Activated CD4-positive, alpha-beta T cell treated with anti-CD3 and anti-CD28 coated beads, Interleukin-2, amount 10 ng/mL, durations not matched to agents 7 days and 5 days (primary cell): Measurements from ENCODE around the gene HMX1. TPM values are rescaled to one million over a fixed set of nuclear protein-coding genes. Genes with fewer than 3 reads are reported as not detected.

Experiments used
- CTCF ChIA-PET: fragments of 350-600 bp; sonication (Branson Sonifier 250); formaldehyde crosslinking; loops from one replicate; lab custom pipeline; 2021; ENCODE audit warnings: antibody characterized with exemption; lab: Charles Lee
- POLR2A ChIA-PET: fragments of 350-600 bp; sonication (Branson Sonifier 250); formaldehyde crosslinking; loops from one replicate; lab custom pipeline; 2021; ENCODE audit warnings: antibody characterized with exemption; lab: Charles Lee
- DNase-seq: peaks from one replicate; pipeline ENCODE4 v3.0.0-alpha.2; 2020
- H3K27ac Mint-ChIP-seq: one replicate; pipeline ENCODE4 v1.8.0; 2021; ENCODE audit warnings: mild to moderate bottlenecking, moderate library complexity, mixed read lengths
- H3K27me3 Mint-ChIP-seq: one replicate; pipeline ENCODE4 v1.8.0; 2021; ENCODE audit warnings: mixed read lengths
- H3K36me3 Mint-ChIP-seq: one replicate; pipeline ENCODE4 v1.8.0; 2021; ENCODE audit warnings: low read depth, mixed read lengths
- H3K4me1 Mint-ChIP-seq: one replicate; pipeline ENCODE4 v1.8.0; 2021; ENCODE audit warnings: mixed read lengths
- H3K4me3 Mint-ChIP-seq: one replicate; pipeline ENCODE4 v1.8.0; 2021; ENCODE audit warnings: mild to moderate bottlenecking, moderate library complexity, mixed read lengths
- H3K9me3 Mint-ChIP-seq: one replicate; pipeline ENCODE4 v1.8.0; 2021; ENCODE audit warnings: mixed read lengths
- total RNA-seq, 2 experiments: library from RNA; stranded (reverse); gene quantifications; one replicate each; pipeline ENCODE4 v1.2.3, GENCODE V29; 2021

HMX1 gene
- total RNA-seq, 2 experiments from 2014 or later = not detected

DNA sequence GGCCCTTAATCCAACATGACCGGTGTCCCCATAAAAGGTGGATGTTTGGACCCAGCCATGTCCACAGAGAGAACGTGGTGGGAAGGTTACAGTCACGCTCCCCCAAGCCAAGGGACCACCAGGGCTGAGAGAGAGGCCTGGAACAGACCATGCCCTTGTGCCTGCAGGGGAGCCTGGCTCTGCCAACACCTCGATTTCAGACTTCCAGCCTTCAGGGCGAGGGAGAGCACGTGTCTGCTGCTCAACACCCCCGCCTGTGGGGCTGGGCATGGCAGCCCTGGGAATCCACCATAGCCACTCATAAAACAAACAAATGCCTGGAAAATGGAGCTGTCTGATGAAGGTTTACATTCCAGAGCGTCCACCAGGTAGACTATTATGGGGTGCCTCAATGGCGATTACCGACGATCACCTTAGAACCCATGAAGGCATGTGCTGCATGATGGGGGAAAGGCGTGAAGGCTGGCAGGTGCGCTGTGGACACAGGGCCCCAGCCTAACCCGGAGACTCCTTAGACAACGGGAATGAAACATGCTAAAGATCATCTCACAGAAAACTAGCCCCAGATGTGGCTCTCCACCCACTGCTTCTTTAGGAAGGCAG is 42.3 kb upstream of the HMX1 start:
- no peaks in the 10 kb centered on the region for H3K36me3 Mint-ChIP-seq

DNA sequence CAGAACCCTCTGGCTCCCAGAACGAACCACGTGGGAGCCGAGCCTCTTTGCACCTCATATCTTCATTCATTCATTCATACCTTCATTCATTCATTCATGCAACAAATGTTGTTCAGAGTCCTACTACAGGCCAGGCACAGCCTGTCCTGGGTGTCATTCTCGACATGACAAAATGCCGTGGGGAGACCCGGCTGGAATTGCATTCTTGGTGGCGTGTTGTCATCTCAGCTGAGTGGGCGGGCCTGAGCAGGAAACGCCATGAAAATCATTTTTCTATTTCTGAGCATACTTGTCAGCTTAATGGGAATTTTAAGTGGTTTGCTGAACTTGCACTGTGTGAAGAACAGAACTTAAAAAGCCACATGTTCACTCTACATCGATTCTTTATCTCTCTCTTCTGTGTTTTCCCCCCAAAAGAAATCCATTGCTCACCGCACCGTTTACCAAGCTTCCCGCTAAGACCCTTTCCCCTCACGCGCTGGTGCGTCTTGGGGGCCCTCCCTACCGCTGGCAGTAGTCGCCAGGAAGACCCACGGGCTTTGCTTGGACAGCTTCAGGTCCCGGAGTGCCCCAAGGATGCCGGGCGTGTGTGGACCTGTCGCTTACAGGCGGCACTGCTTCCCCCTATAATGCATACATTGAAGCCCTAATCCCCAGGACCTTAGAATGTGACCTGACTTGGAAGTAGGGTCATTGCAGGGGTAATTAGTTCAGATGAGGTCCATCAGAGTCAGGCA is 41.6 kb upstream of the HMX1 start:
- CTCF ChIA-PET = no interaction called here
- Mint-ChIP-seq H3K4me3 (no peak overlapping the region), H3K9me3 (no peaks in the 10 kb centered on the region), H3K4me1 (no peaks in the 10 kb centered on the region), H3K36me3 (no peaks in the 10 kb centered on the region), H3K27ac (no peak overlapping the region), H3K27me3 (no peaks in the 10 kb centered on the region)
- no peak for DNase-seq
- POLR2A ChIA-PET = no interaction called here

More for the DNA sequence above, 42.3 kb upstream of the HMX1 start:
- POLR2A ChIA-PET = no interaction called here
- DNase-seq = no peak
- Mint-ChIP-seq H3K4me3 (no peak overlapping the region), H3K4me1 (no peaks in the 10 kb centered on the region), H3K27me3 (no peaks in the 10 kb centered on the region), H3K27ac (no peak overlapping the region), H3K9me3 (no peaks in the 10 kb centered on the region)
- CTCF ChIA-PET = no interaction called here

DNA sequence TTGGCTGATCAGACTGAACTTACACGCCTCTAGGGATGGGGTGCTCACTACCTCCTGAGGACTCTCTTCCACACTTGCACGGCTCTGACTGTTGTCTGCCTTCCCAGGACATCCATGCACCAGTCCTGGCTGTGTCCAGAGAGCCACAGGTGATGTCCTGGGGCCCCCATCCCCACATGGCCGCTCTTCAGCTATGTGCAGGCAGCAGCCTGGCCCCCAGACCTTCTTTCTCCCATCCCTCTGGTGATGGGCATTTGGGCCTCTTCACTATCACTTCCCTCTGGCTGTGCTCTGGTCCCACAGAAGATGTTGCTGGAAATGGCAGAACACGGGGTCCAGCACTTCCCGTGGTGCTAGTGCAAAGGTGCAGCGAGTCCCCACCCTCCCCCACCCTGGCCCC is 40.9 kb upstream of the HMX1 start:
- H3K36me3 Mint-ChIP-seq = no peaks in the 10 kb centered on the region
- H3K4me1 Mint-ChIP-seq = no peaks in the 10 kb centered on the region
- peak; percentile 2 for DNase-seq
- H3K4me3 Mint-ChIP-seq = no peak overlapping the region
- ChIA-PET POLR2A (no interaction called here), CTCF (no interaction called here)
- no peaks in the 10 kb centered on the region for H3K27me3 Mint-ChIP-seq
- no peak overlapping the region for H3K27ac Mint-ChIP-seq
- no peaks in the 10 kb centered on the region for H3K9me3 Mint-ChIP-seq

DNA sequence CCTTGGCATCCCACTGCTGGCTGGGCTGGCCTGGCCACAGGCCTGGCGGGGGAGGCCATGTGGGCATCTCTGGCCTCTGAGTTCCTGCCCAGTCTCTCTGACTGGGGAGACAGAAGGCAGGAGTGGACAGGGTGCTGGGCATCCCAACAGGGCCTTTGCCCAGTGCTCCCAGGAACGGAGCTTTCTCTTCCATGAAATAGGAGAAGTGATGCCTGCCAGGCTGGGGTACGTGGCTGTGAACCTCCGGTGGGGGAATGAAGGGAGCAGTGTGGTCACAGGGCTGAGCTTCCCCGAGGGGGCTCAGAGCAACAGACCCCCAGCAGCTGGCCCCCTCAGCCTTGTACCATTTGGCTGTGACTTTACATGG is 40.4 kb upstream of the HMX1 start:
- H3K27me3 Mint-ChIP-seq = no peaks in the 10 kb centered on the region
- H3K36me3 Mint-ChIP-seq = no peaks in the 10 kb centered on the region
- no peak overlapping the region for H3K27ac Mint-ChIP-seq
- peak; percentile 2 for DNase-seq
- no peaks in the 10 kb centered on the region for H3K9me3 Mint-ChIP-seq
- POLR2A ChIA-PET = no interaction called here
- no peaks in the 10 kb centered on the region for H3K4me1 Mint-ChIP-seq
- no peak overlapping the region for H3K4me3 Mint-ChIP-seq
- CTCF ChIA-PET = no interaction called here

DNA sequence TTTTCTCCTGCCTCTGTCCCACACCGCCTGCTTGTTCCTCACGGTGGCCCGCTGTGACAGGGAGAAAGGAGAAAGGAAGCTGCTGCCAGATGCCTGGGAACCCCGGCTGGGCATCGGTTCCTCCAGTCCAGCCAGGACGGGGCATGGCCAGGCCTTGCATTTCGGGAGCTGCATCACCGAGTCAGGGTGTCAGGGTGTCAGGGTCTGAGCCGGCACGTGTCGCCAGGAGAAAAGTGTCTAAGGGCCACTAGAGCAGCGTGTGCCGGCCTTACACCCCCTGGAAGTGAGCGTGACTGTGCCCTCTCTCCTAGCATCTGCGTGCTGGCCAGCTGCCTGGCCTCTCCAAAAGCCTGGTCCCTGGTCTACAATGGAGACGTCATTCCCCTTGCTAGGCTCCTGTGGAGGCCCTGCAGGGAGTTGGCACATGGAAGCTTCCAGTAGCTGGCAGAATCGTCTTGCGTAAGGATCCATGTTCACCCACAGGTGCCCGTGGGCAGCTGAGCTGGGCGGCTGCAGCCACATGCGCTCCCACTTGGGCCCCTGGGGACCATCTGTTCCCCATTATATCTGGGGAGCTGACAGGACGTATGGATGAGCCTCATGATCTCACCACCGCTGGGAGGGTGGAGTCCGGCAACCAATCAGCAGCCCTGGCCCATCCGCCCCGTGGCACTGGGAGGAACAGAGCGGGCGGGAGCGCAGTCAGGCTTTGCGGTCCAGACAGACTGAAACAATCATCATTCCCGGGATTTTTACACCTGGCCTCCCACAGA is 39.9 kb upstream of the HMX1 start:
- peak; percentile 3 for DNase-seq
- Mint-ChIP-seq H3K4me1 (no peaks in the 10 kb centered on the region), H3K36me3 (no peaks in the 10 kb centered on the region), H3K27me3 (no peaks in the 10 kb centered on the region), H3K4me3 (no peak overlapping the region), H3K9me3 (no peaks in the 10 kb centered on the region), H3K27ac (no peak overlapping the region)
- CTCF ChIA-PET = no interaction called here
- POLR2A ChIA-PET = no interaction called here

DNA sequence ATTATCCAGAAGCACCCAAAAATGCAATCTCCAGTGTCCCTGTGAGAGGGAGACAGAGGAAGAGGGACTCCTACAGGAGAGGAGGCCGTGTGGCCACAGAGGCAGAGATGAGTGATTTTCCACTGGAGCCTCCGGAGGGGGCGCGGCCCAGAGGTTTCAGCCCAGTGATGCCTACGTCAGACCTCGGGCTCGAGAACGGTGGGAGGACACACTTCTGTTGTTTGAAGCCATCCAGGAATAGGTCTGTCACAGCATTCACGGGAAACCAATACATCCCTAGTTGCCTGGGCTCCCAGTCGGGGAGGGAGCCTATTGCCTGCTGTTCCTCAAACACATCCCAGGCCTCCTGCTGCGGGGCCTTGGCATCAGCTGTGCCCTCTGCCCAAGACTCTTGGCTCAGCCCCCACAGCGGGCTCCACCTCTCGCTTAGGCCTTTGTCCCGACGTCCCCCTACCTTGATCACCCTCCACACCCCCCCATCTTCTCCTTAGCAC is 39.2 kb upstream of the HMX1 start:
- Mint-ChIP-seq H3K4me3 (no peak overlapping the region), H3K4me1 (no peaks in the 10 kb centered on the region), H3K9me3 (no peaks in the 10 kb centered on the region), H3K27ac (no peak overlapping the region), H3K27me3 (no peaks in the 10 kb centered on the region), H3K36me3 (no peaks in the 10 kb centered on the region)
- ChIA-PET CTCF (no interaction called here), POLR2A (no interaction called here)
- DNase-seq = peak; percentile 3

DNA sequence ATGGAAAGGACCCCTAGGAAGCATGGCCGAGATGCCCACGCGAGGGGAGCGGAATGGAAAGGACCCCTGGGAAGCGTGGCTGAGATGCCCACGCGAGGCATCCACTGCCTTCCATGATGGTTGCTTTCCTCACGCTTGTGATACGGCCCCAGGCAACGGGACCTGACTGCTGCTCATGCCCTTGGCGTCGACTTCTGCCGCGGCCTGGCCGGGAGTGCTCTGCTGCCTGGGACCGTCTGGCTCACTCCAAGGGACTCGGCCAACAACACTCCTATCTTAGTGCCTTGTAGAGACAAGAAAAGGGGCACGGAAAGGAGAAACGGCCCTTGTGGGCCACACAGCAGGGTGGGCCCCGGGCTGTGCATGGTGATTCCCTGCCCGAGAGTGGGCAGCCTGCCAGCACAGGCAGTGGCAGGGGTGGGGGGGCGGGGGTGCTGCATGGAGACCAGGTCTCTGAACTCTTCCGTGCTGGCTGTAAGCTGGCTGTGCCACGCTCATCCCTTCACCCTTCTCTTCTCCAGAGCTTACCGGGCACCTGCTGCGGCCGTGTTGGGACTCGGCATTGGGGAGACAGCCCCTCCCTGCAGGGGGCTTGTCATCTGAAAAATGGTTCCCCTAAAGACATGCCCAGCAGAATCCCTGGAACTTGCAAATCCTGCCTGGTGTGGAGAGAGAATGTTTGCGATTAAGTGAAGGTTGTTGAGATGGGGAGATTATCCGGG is 38.6 kb upstream of the HMX1 start:
- Mint-ChIP-seq H3K9me3 (no peaks in the 10 kb centered on the region), H3K4me3 (no peak overlapping the region), H3K27ac (no peak overlapping the region), H3K4me1 (no peaks in the 10 kb centered on the region), H3K36me3 (no peaks in the 10 kb centered on the region), H3K27me3 (no peaks in the 10 kb centered on the region)
- CTCF ChIA-PET = no interaction called here
- peak; percentile 0 for DNase-seq
- POLR2A ChIA-PET = no interaction called here

DNA sequence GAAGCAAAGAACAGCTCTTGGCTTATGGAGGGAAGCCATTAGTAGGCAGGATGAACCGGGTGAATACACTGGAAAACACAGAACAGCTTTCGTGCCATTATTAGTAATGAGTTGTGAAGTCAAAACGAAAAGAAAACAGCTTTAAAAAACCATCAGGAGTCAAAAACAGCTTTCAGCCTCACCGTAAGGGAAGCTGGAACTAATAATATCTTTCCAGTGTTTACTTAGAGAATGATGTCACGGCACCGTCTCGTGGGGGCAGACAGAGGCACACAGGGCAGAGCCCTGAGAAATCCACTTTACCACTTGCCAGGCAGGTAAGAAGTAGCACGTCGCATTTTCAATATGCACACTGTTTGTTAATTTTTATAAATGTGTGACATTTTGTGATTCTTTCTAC is 37.9 kb upstream of the HMX1 start:
- ChIA-PET POLR2A (no interaction called here), CTCF (no interaction called here)
- H3K27ac Mint-ChIP-seq = no peak overlapping the region
- no peaks in the 10 kb centered on the region for H3K4me1 Mint-ChIP-seq
- no peaks in the 10 kb centered on the region for H3K36me3 Mint-ChIP-seq
- no peaks in the 10 kb centered on the region for H3K27me3 Mint-ChIP-seq
- H3K9me3 Mint-ChIP-seq = no peaks in the 10 kb centered on the region
- DNase-seq = no peak
- no peak overlapping the region for H3K4me3 Mint-ChIP-seq

DNA sequence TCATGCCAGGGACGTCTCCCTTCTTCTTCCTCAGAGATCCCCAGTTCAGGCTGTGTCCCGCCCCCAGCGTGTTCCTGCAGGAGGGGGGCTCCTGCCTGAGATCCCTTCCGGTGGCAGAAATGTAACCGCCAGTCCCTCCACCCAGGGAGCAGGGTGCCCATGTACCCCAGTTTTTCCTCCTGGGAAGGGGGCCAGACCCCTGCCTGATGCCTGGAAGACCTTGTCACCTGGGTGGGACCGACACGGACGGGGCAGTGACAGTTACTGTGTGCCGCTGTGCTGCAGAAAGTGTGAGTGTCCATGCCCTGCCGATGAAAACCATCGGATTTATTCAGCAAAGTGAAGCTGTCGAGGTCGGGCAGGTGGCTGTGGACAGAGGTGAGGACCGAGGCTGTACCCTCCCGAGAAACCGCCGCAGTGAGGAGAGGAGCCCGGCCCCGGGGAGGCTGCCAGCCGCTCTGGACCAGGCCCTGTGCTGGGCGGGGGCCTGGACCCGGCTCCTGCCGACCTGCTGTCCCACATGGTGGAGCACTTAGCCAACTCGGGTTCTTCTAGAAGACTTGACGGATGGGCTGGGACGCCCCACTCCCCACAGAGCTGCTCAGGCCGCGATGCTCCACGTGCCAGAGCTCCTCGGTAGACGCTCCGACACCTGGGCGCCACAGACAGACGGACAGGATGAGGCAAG is 36.7 kb upstream of the HMX1 start:
- Mint-ChIP-seq H3K27ac (no peak overlapping the region), H3K36me3 (no peaks in the 10 kb centered on the region), H3K4me3 (no peak overlapping the region), H3K27me3 (no peaks in the 10 kb centered on the region), H3K4me1 (no peaks in the 10 kb centered on the region), H3K9me3 (no peaks in the 10 kb centered on the region)
- CTCF ChIA-PET = no interaction called here
- DNase-seq = no peak
- POLR2A ChIA-PET = no interaction called here

DNA sequence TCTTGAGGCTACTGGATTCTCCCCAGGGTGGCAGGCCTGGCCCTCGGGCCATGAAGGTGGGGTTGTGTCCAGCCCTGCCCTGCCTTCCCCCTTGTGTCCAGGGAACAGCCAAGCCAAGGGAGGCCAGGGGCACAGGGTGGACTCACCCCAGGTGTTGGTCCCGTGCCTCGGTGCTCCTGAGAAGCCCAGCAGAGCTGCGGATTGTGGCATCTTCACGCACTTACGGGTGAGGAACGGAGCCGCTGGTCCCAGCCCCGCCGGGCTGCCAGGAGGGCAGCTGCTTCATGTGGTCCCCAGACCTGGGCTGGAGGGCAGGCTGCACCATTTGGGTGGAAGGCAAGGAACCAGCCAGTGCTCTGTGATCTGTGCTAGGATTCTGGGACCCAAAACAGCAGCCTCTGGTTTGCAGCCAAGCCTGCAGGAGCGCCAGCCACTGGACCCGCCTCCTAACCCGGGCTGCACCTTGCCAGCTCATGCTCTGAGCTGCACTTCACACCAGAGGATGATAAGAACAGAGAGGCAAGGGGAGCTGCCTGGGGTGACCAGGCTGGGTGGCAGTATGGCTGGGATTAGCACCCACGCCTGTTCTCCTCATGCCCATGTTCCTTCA is 36.1 kb upstream of the HMX1 start:
- H3K9me3 Mint-ChIP-seq = no peaks in the 10 kb centered on the region
- CTCF ChIA-PET = no interaction called here

DNA sequence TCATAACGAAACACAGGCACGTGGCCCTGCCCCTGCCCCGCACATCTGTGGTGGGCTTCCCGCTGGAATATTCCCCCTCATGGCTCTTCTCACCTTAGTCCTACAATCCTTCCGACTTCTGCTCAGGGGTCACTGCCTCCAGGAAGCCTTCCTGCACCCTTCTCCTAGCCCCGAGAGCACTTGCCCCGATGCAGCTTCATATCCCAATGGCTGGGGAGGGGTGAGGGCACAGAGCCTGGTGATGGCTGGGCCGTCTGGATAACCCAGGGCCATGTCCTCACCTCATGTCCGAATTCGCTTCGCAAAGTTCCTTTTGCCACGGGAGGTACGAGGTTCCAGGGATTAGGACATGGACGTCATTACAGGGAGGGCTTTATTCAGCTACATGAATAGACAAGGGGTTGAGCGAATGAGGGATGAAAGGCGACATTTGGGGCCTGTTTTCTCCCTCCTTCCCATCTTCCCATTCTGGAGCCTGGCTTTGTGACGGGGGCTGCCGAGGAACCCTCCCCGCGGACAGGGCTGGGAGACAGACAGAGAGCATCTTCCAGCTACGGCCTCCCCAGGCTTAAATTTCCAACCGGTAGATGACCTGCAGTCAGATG is 35.5 kb upstream of the HMX1 start:
- Mint-ChIP-seq H3K36me3 (no peaks in the 10 kb centered on the region), H3K9me3 (peaks cover under 1% of the 10 kb centered on the region), H3K4me1 (no peaks in the 10 kb centered on the region), H3K4me3 (no peak overlapping the region), H3K27me3 (no peaks in the 10 kb centered on the region), H3K27ac (no peak overlapping the region)
- CTCF ChIA-PET = no interaction called here
- DNase-seq = no peak
- POLR2A ChIA-PET = no interaction called here

More for the DNA sequence above, 36.1 kb upstream of the HMX1 start:
- no peak for DNase-seq
- POLR2A ChIA-PET = no interaction called here
- no peak overlapping the region for H3K27ac Mint-ChIP-seq
- no peaks in the 10 kb centered on the region for H3K36me3 Mint-ChIP-seq
- H3K4me3 Mint-ChIP-seq = no peak overlapping the region
- no peaks in the 10 kb centered on the region for H3K4me1 Mint-ChIP-seq
- H3K27me3 Mint-ChIP-seq = no peaks in the 10 kb centered on the region

DNA sequence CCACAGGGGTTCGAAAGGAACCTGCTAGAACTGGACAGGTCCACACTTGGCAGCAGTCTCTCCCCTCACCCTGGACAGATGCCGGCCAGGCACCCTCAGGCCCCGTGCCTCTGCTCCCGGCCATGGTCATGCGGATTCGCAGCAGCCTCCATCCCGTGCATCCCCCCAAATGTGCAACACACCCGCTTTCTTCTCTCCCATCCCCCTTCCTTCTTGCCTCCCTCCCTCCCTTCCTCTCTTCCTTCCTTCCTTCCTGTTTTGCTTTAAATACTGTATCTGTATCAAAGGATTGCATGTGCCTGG is 35.0 kb upstream of the HMX1 start:
- no peak for DNase-seq
- H3K27me3 Mint-ChIP-seq = no peaks in the 10 kb centered on the region
- no peaks in the 10 kb centered on the region for H3K4me1 Mint-ChIP-seq

More for the DNA sequence above, 35.0 kb upstream of the HMX1 start:
- Mint-ChIP-seq H3K4me3 (no peak overlapping the region), H3K36me3 (no peaks in the 10 kb centered on the region), H3K27ac (no peak overlapping the region), H3K9me3 (peaks cover 4% of the 10 kb centered on the region)
- ChIA-PET CTCF (no interaction called here), POLR2A (no interaction called here)
